GM12874 (cell line): ENCODE data around the gene GPC5.

ENCODE experiments used
- TF ChIP-seq, protein P1 (sequence below): IDR thresholded peaks from 2 replicates; pipeline ENCODE4 v1.5.1; 2011; ENCODE audit warnings: low read depth, mild to moderate bottlenecking, control low read depth, low read length, moderate library complexity; ENCODE audit not compliant: insufficient read depth

Gene GPC5

GRCh38 chr13:92682832-92683517 is 1284.6 kb downstream of the GPC5 start:
- TF ChIP-seq, protein P1, sequence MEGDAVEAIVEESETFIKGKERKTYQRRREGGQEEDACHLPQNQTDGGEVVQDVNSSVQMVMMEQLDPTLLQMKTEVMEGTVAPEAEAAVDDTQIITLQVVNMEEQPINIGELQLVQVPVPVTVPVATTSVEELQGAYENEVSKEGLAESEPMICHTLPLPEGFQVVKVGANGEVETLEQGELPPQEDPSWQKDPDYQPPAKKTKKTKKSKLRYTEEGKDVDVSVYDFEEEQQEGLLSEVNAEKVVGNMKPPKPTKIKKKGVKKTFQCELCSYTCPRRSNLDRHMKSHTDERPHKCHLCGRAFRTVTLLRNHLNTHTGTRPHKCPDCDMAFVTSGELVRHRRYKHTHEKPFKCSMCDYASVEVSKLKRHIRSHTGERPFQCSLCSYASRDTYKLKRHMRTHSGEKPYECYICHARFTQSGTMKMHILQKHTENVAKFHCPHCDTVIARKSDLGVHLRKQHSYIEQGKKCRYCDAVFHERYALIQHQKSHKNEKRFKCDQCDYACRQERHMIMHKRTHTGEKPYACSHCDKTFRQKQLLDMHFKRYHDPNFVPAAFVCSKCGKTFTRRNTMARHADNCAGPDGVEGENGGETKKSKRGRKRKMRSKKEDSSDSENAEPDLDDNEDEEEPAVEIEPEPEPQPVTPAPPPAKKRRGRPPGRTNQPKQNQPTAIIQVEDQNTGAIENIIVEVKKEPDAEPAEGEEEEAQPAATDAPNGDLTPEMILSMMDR, result no peak

- TF ChIP-seq, protein P1, result no peak
Measured at GRCh38 chr13:92694047-92694446, 1295.6 kb downstream of the GPC5 start.

DNA sequence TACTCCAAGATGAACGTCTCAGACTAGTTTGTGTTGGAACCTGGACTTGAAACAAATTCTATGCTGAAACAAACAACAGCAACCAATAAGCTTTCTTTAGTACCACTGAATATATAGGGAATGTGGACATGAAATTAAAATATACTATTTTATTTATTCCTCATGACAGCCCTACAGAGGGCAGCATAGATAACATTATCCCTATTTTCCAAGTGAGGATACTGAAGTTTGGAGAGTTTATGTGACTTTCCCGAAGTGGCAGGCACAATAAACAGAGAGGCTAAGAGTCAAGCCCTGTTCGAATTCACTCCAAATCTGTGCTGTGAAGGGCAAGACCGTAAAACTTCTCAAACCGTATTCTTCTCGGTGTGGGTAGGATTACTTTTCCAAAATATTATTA is 1318.3 kb downstream of the GPC5 start:
- TF ChIP-seq, protein P1, result no peak

DNA sequence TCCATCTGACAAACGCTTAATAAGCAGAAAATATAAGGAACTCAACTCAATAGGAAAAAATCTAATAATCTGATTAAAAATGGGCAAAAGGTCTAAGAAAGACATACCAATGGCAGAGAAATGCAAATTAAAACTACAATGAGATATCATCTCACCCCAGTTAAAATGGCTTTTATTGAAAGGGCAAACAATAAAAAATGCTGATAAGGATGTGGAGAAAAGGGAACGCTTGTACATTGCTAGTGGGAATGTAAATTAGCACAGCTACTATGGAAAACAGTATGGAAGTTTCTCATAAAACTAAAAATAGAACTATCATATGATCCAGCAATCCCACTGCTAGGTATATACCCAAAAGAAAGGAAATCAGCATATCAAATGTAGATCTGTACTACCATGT is 1319.4 kb downstream of the GPC5 start:
- TF ChIP-seq, protein P1, result no peak

- TF ChIP-seq, protein P1, result no peak
Measured at GRCh38 chr13:92719868-92720267, 1321.4 kb downstream of the GPC5 start.

GRCh38 chr13:92721620-92722019 is 1323.2 kb downstream of the GPC5 start:
- TF ChIP-seq, protein P1, result no peak

DNA sequence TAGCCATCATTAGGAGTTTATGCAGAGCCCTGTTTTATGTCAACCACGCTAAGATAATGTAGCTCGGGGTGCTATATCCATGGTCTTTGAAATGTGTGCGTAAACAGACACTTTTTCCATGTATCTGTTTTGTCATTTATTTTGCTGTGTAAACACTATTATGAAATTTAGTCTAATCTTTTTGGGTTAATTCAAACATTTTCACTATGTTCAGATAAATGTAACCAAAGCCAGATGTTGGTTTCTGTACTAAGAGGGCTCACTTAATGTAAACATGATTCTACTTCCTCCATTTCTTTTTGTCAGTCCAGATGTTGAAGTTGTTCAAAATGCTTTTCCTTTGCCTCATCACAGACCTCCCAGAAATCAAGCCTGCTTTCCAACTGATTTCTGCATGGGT is 1328.7 kb downstream of the GPC5 start:
- TF ChIP-seq, protein P1, result no peak

DNA sequence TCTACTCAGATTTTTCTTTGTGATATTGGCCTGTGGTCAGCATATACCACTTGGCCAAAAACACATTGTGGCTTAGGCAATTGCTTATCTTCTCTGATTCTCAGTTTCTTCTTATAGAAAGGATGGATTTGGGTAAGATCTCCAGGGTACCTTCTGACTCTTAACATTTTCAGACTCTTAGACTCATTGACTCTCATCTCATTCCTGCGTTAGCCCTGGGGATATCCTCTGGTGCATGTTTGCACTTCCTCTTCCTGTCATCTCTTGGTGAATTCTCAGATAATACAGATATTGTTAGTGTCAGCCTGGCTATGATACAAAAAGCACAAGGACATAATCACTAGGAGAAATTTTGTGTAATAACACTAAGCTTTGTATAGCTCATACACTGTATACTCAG is 1335.6 kb downstream of the GPC5 start:
- TF ChIP-seq, protein P1, result no peak
